Stimulated activated CD4-positive, alpha-beta T cell treated with anti-CD3 and anti-CD28 coated beads, Interleukin-4, amount 100 ng/mL, for 48 hours (primary cell): ENCODE results near the gene CLDN15.
A peak's percentile ranks its signal among the peaks of the same experiment; 100 is the strongest.
"Not testable (repeated sequence)": the region's sequence is repeated elsewhere in the genome, so short reads cannot be mapped to it uniquely, and the experiment has no call there.

ENCODE experiments used
- DNase-seq, 2 donors: peaks; one replicate each; pipeline ENCODE4 v3.0.0-alpha.2; 2020; ENCODE audit warnings: low read depth in 2 of 2

CLDN15 gene

DNA sequence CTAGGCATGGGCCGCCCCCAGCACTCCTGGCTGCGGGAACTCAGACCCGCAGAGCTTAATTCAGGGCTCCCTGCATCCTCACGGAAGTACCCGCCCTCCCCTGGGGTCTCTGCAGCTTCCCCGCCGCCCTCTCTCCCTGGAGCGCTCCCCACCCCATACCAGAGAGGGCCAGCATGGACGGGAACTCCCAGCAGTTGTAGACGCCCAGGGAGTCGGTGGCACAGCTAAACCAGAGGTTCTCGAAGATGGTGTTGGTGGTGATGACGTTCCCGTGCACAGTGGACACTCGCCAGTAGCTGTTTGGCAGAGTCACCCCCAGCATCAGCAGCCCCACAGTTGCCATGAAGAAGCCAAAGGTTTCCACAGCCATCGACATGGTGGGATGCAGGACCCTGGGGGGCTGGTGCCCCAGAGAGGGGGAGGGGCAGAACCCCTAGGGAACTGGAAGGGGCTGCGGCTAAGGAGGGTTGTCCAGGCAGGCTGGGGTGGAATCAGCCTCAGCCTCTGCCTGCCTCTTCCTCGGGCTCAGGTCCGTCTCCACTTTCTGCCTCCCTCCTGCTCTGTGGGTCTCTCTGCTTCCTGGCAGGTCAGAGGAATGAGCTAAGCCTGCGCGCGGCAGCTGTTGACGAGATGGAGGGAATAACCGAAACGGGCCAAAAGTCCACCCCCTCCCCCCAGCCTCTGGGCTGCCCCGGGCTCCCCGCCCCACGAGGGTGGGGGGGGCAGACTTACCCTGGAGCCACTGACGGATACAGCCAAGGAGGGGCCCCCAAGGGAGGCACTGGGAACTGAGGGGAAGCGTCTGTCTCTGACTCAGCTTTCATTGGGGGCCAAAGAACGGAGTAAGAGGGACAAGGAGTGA, at the start of gene CLDN15:
Gene CLDN15, minus strand, starts transcription at position 597 of the 862 bp plus-strand sequence. Its CDS starts 221 bp downstream, at position 376.
- no peak for DNase-seq

DNA sequence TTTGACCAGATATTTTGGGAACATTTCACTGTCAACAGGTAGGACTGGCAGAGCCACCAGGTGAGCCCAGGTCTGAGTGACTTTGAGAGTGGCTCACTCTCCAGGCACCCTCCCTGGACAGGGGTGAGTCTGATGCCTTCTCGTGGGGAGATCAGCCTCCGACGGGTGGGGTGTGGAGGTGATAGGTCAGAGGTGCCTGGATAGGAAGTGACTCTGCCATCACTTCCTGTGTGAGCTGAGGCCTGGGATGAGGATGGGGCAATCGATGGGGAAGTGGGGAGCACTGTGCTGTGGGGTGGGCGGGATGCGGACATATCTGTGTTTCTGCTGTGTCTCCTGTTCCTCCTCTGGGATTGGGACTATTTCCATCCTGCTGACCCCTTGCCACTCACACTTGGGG, 49.4 kb upstream of the CLDN15 start:
- DNase-seq, result no peak

DNA sequence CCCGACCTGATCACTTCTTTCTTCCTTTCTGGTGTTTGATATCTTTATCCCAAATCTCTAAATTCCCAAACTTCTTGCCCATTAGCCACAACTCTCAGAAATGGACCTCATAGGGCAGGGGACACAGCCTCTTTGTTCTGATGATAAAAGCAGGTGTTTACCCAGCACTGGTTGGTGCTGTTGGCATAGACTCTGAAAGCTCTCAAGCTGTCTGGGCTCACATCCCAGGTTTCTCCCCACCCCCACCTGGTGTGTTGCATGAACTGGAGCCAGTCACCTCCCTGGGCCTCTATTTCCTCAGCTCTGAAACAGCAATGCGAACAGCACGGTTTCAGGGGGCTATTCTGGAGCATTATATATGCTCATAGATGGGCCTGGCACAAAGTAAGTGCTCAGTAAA, 48.3 kb upstream of the CLDN15 start:
- not testable (repeated sequence) for DNase-seq

DNA sequence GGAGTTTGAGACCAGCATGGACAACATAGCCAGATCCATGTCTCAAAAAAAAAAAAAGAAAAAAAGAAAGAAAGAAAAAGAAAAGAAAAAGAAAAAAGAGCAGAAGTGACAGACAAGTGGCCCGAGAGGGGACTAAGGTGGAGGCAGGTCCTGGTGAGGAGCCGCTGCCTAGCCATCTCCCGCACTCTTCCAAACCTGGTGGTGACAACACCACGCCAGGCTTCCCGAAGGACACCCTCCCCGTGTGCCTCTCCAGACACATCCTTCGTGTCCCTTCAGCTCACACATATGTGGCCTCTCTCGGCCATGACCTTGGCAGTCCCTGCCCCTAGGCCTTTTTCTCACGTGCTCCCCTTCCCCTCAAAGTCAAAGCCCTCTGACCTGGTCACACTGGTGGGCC, 47.6 kb upstream of the CLDN15 start:
- no peak for DNase-seq

- DNase-seq, result not testable (repeated sequence)
These were observed 43.3 kb upstream of the CLDN15 start for GRCh38 chr7:101280912-101281311.

DNA sequence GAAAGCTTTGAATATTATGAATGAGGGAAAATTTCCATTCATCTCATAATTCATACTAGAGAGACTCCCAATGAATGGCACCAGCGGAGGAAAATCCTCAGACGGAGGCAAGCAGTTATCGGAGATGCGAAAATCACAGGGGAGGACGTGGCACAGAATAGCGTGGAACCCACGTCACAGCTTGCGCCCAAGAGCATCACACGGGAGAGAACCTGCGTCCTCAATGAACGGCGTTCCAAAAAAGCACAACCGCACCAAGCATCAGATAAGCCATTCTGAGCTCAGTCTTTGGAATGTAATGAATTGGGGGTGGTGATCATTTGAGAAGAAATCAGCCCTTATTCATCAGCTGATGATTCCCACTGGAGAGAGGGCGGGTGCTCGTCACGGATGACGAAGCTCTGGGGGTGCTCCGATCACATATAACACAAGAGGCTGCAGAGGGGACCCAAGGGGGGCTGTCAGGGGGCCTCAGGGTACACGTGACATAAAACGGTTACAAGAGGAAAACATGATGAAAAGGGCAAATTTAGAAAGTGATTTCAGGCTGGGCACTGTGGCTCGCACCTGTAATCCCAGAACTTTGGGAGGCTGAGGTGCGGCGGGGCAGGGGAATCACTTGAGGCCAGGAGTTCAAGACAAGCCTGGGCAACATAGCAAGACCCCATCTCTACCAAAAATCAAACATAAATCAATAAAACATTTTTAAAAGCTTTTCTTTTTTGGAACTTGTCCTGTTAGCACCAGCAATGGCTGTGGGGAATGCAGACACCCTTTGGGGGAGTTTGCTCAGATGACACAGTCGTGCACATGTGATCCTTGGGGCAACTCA, 41.1 kb upstream of the CLDN15 start:
- no peak for DNase-seq

DNA sequence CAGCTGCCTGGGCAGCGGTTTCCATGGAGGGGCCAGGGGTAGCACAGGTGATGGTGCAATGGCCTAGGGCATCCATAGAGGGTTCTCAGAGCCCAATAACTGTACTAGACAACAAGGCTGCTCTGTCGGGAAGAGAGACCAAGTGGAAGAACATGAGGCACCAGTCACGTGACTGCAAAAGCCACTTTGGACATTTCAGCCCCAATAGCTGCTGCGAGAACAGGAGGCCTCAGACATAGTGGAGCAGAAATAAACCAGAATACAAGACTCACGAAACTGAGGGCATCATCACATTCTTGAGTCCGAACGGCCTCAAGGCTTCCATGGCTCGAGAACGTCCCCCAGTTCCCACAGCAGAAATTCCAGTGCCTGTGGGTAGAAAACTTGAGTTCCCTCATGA, 39.6 kb upstream of the CLDN15 start:
- DNase-seq, result no peak

- no peak for DNase-seq
These were observed 35.6 kb upstream of the CLDN15 start for GRCh38 chr7:101273206-101273605.

GRCh38 chr7:101271021-101271420, 33.4 kb upstream of the CLDN15 start:
- DNase-seq, result no peak

DNA sequence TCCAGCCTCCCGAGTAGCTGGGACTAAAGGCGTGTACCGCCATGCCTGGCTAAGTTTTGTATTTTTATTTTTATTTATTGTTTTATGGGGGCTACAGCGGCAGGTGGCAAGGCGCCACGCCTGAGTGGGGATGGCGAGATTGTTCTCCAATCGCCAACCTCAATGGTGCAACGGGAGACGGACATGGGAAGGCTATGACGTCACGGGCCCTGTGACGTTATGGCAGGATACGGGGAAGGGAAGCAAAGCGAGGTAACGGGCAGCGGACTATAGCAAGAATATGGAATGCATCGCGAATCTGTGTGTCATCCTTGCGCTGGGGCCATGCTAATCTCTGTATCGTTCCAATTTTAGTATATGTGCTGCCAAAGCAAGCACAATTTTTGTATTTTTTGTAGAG, 32.1 kb upstream of the CLDN15 start:
- DNase-seq, result no peak

GRCh38 chr7:101265622-101266516, 28.3 kb upstream of the CLDN15 start:
- no peak for DNase-seq

DNA sequence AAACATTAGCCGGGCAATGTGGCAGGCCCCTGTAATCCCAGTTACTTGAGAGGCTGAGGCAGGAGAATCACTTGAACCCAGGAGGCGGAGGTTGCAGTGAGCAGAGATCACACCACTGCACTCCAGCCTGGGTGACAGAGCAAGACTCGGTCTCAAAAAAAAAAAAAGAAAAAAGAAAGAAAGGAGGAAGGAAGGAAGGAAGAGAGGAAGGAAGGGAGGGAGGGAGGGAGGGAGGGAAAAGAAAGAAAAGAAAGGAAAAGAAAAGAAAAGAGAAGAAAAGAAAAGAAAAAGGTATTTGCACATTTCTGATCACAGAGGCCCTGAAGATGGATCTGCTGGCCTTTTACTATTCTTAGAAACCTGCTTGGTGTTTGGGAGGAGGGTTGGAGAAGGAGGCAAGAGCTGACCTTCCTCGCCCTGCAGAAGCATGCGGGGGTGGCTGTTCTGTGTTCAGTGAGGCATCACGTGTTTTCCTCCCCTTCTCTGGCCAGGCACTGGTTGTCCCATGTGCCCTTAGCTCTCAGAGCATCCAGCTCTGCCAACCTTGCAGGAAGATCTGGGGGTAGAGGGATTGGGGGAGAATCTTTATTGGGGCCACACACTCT, 26.6 kb upstream of the CLDN15 start:
- DNase-seq, result not testable (repeated sequence)

GRCh38 chr7:101258243-101258731, 20.7 kb upstream of the CLDN15 start:
- DNase-seq, result no peak

DNA sequence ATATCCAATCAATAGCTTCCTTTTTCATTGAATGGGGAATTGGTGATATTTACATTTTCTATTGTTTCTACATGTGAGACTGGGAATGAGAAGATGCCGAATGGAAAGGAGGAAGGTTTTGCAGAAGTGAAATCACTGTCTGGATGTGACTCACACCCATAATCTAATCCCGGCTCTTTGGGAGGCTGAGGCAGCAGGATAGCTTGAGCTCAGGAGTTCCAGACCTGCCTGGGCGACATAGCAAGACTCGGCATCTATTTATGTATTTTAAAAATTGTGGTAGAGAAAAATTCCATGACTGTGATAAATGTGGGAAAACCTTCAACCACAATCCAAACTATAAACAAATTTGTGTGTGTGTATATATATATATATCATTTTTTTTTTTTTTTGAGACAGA, 18.2 kb upstream of the CLDN15 start:
- DNase-seq, result no peak

DNA sequence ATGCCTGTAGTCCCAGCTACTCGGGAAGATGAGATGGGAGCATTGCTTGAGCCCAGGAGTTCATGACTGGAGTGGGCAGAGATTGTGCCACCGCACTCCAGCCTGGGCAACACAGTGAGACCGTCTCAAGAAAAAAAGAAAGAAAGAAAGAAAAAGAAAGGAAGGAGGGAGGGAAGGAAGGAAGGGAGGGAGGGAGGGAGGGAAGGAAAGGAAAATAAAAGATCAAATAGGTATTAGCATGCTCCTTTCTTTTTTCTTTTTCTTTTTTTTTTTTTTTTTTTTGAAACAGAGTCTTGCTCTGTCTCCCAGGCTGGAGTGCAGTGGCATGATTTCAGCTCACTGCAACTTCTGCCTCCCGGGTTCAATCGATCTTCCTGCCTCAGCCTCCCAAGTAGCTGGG, 15.6 kb upstream of the CLDN15 start:
- DNase-seq, result not testable (repeated sequence)

DNA sequence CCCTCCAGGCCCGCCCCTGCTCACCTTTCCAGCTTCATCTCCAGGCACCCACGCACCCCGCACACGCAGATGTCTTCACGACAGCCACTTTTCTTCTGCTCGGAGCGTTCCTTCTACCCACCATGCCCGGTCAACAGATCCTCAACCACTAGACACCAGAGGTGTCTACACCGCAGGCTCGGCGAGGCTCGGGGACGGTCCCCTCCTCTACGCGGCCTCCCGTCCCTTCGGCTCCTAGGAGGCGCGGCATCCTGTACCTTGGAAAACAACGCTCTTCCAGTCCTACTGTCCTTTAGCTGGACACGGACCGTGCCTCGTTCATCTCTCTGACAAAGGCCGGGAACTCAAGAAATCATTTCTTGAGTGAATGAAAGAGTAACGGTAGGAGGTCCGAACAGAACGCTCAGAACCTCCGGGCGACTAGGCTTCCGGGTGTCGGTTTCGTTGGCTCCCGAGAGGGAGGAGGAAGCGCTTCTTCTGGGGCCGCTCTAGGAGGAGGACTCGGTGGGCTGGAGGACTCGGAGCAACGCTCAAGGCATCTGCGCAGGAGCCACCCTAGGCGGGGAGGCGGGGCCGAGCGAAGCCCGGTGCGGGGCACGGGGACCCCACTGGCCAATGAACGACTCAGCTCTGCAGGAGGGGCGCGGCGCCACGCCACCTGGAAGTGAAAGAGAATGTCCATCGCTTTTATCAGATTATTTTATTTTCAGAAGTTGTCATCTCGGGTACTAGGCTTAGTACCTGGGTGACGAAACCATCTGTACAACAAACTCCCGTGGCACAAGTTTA, 14.5 kb upstream of the CLDN15 start:
- DNase-seq, result peak; percentile 99

DNA sequence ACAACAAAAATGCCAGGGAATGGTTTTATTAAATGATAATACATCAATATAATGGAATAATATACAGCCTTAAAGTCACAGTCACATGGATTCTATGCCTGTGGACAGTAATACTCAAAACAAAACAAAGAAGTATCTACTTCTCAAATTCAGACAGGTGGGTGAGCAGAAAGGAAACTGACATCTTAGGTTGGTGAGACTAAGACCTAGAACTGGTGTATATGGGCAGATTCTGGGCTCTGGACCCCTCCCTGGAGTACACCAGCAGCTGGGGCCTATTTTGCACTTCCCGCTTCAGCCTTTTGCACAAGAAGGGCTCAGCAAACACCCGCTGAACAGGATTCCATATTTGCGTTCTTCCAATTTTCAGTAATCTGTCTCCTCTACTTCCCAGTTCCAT, 12.7 kb upstream of the CLDN15 start:
- no peak for DNase-seq

- DNase-seq, result no peak
These were observed 10.7 kb upstream of the CLDN15 start for GRCh38 chr7:101248276-101248675.

DNA sequence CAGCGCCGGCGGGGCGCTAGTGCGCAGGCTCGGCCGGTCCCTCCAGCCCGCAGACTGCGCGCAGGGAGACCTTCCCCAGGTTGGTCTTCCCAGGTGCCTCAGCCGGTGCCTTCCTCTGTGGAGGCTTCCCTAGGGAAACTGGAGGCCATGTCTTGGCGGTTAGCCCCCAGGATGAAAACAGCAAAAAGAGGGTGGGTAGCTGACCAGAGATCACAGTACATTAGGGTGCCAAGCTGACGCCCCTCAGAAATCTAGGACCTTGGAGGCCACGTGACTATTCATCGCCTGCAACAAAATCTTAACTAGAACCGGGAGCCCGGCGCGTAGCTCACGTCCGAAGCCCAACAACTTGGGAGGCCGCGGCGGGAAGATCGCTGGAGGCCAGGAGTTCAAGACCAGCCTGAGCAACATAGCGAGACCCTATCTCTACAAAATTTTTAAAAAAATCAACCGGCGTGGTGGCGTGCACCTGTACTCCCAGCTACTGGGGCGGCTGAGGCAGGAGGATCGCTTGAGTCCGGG, 7.6 kb upstream of the CLDN15 start:
- no peak for DNase-seq
